Neuron (in vitro differentiated cells): ENCODE measurements around the gene TTC38.

Experiments
- H2AFZ ChIP-seq: one replicate; pipeline ENCODE4 v1.6.1; 2013; ENCODE audit warnings: low read depth, mild to moderate bottlenecking, inconsistent platforms, low read length, moderate library complexity
- H3K27me3 ChIP-seq: one replicate; pipeline ENCODE4 v1.6.1; 2013; ENCODE audit warnings: low read length; ENCODE audit not compliant: insufficient read depth
- H3K36me3 ChIP-seq: one replicate; pipeline ENCODE4 v1.6.1; 2013; ENCODE audit warnings: low read length; ENCODE audit not compliant: insufficient read depth
- H3K4me1 ChIP-seq: one replicate; pipeline ENCODE4 v1.6.1; 2013; ENCODE audit warnings: low read length; ENCODE audit not compliant: insufficient read depth
- H3K4me3 ChIP-seq: 2 replicates; pipeline ENCODE4 v1.5.1; 2013; ENCODE audit warnings: mild to moderate bottlenecking, low read length, moderate library complexity
- H3K9me3 ChIP-seq: one replicate; pipeline ENCODE4 v1.6.1; 2013; ENCODE audit warnings: low read length

The TTC38 gene

GRCh38 chr22:46239261-46240048, 28.4 kb upstream of the TTC38 start:
- Histone ChIP-seq H3K9me3 (no peaks in the 10 kb centered on the region), H2AFZ (no peak overlapping the region), H3K4me3 (no peak overlapping the region), H3K27me3 (no peaks in the 10 kb centered on the region), H3K4me1 (no peaks in the 10 kb centered on the region), H3K36me3 (peaks cover 5% of the 10 kb centered on the region)

- Histone ChIP-seq H3K4me3 (no peak overlapping the region), H3K9me3 (no peaks in the 10 kb centered on the region), H2AFZ (no peak overlapping the region), H3K36me3 (peaks cover 10% of the 10 kb centered on the region), H3K4me1 (no peaks in the 10 kb centered on the region), H3K27me3 (no peaks in the 10 kb centered on the region)
Measured at GRCh38 chr22:46240073-46240472, 27.7 kb upstream of the TTC38 start.

- peaks cover 10% of the 10 kb centered on the region for H3K36me3 ChIP-seq
- H3K27me3 ChIP-seq: no peaks in the 10 kb centered on the region
- no peaks in the 10 kb centered on the region for H3K9me3 ChIP-seq
- no peak overlapping the region for H3K4me3 ChIP-seq
- no peak overlapping the region for H2AFZ ChIP-seq
- no peaks in the 10 kb centered on the region for H3K4me1 ChIP-seq
Measured at GRCh38 chr22:46240506-46240905, 27.3 kb upstream of the TTC38 start.

- peaks cover 10% of the 10 kb centered on the region for H3K36me3 ChIP-seq
- H3K27me3 ChIP-seq: no peaks in the 10 kb centered on the region
- H3K9me3 ChIP-seq: no peaks in the 10 kb centered on the region
- no peak overlapping the region for H2AFZ ChIP-seq
- no peak overlapping the region for H3K4me3 ChIP-seq
- H3K4me1 ChIP-seq: no peaks in the 10 kb centered on the region
Measured at GRCh38 chr22:46240907-46241306, 26.9 kb upstream of the TTC38 start.

GRCh38 chr22:46241396-46242007, 26.3 kb upstream of the TTC38 start:
- no peaks in the 10 kb centered on the region for H3K4me1 ChIP-seq
- H3K9me3 ChIP-seq: no peaks in the 10 kb centered on the region
- H3K4me3 ChIP-seq: no peak overlapping the region
- H3K36me3 ChIP-seq: peaks cover 10% of the 10 kb centered on the region
- no peak overlapping the region for H2AFZ ChIP-seq
- no peaks in the 10 kb centered on the region for H3K27me3 ChIP-seq

- Histone ChIP-seq H3K4me1 (no peaks in the 10 kb centered on the region), H2AFZ (no peak overlapping the region), H3K4me3 (no peak overlapping the region), H3K27me3 (no peaks in the 10 kb centered on the region), H3K36me3 (peaks cover 10% of the 10 kb centered on the region), H3K9me3 (no peaks in the 10 kb centered on the region)
Measured at GRCh38 chr22:46242076-46242475, 25.7 kb upstream of the TTC38 start.

- Histone ChIP-seq H3K4me3 (no peak overlapping the region), H2AFZ (no peak overlapping the region), H3K9me3 (no peaks in the 10 kb centered on the region), H3K36me3 (peaks cover 10% of the 10 kb centered on the region), H3K27me3 (no peaks in the 10 kb centered on the region), H3K4me1 (peaks cover 5% of the 10 kb centered on the region)
Measured at GRCh38 chr22:46244771-46245170, 23.0 kb upstream of the TTC38 start.

GRCh38 chr22:46245511-46245910, 22.3 kb upstream of the TTC38 start:
- no peak overlapping the region for H2AFZ ChIP-seq
- H3K9me3 ChIP-seq: no peaks in the 10 kb centered on the region
- no peak overlapping the region for H3K4me3 ChIP-seq

GRCh38 chr22:46246178-46246577, 21.6 kb upstream of the TTC38 start:
- H3K27me3 ChIP-seq: no peaks in the 10 kb centered on the region
- peaks cover 10% of the 10 kb centered on the region for H3K36me3 ChIP-seq
- no peak overlapping the region for H2AFZ ChIP-seq
- H3K4me1 ChIP-seq: peaks cover 8% of the 10 kb centered on the region
- no peak overlapping the region for H3K4me3 ChIP-seq
- H3K9me3 ChIP-seq: no peaks in the 10 kb centered on the region

More at GRCh38 chr22:46245511-46245910, 22.3 kb upstream of the TTC38 start:
- H3K27me3 ChIP-seq: no peaks in the 10 kb centered on the region
- H3K4me1 ChIP-seq: peaks cover 6% of the 10 kb centered on the region
- H3K36me3 ChIP-seq: peaks cover 10% of the 10 kb centered on the region

GRCh38 chr22:46247443-46247975, 20.3 kb upstream of the TTC38 start:
- H3K27me3 ChIP-seq: no peaks in the 10 kb centered on the region
- no peak overlapping the region for H2AFZ ChIP-seq
- H3K9me3 ChIP-seq: no peaks in the 10 kb centered on the region
- peaks cover 8% of the 10 kb centered on the region for H3K4me1 ChIP-seq
- H3K36me3 ChIP-seq: peaks cover 10% of the 10 kb centered on the region
- H3K4me3 ChIP-seq: no peak overlapping the region

GRCh38 chr22:46250035-46250782, 17.6 kb upstream of the TTC38 start, which contains the start of gene CDPF1:
Gene CDPF1 (minus strand): TSS chr22:46250293. CDS start chr22:46248284, 2,009 bp downstream.
- Histone ChIP-seq H3K4me1 (peaks cover 8% of the 10 kb centered on the region), H3K27me3 (no peaks in the 10 kb centered on the region), H3K9me3 (no peaks in the 10 kb centered on the region), H2AFZ (peak within 1 kb of the TSS; percentile 91), H3K36me3 (no peaks in the 10 kb centered on the region), H3K4me3 (peak within 1 kb of the TSS; percentile 97)

- Histone ChIP-seq H3K4me3 (peak overlapping the region; percentile 97), H3K9me3 (no peaks in the 10 kb centered on the region), H3K27me3 (no peaks in the 10 kb centered on the region), H3K4me1 (peaks cover 8% of the 10 kb centered on the region), H3K36me3 (no peaks in the 10 kb centered on the region), H2AFZ (peak overlapping the region; percentile 91)
Measured at GRCh38 chr22:46250783-46251125, 17.1 kb upstream of the TTC38 start.

- no peak overlapping the region for H2AFZ ChIP-seq
- H3K4me3 ChIP-seq: peak overlapping the region; percentile 97
- H3K27me3 ChIP-seq: no peaks in the 10 kb centered on the region
- peaks cover under 1% of the 10 kb centered on the region for H3K9me3 ChIP-seq
- H3K36me3 ChIP-seq: no peaks in the 10 kb centered on the region
- peaks cover 8% of the 10 kb centered on the region for H3K4me1 ChIP-seq
Measured at GRCh38 chr22:46251266-46251665, 16.5 kb upstream of the TTC38 start.
